OCI-LY7 (cell line): ENCODE measurements around the gene HSDL2.

ENCODE experiments used
- EZH2phosphoT487 ChIP-seq: fragments of 200-600 bp; sonication (generic); IDR thresholded peaks from 2 replicates; pipeline ENCODE4 v1.6.1; 2018; ENCODE audit warnings: low read depth, borderline replicate concordance, mild to moderate bottlenecking, mixed run types, antibody characterized with exemption, low read length, moderate library complexity, mixed read lengths
- TF ChIP-seq, protein P1 (sequence below): fragments of 200-600 bp; sonication (generic); conservative IDR thresholded peaks from 2 replicates; pipeline ENCODE4 v1.5.1; 2014; ENCODE audit warnings: mild to moderate bottlenecking, antibody characterized with exemption, low read length, moderate library complexity, mixed read lengths

DNA sequence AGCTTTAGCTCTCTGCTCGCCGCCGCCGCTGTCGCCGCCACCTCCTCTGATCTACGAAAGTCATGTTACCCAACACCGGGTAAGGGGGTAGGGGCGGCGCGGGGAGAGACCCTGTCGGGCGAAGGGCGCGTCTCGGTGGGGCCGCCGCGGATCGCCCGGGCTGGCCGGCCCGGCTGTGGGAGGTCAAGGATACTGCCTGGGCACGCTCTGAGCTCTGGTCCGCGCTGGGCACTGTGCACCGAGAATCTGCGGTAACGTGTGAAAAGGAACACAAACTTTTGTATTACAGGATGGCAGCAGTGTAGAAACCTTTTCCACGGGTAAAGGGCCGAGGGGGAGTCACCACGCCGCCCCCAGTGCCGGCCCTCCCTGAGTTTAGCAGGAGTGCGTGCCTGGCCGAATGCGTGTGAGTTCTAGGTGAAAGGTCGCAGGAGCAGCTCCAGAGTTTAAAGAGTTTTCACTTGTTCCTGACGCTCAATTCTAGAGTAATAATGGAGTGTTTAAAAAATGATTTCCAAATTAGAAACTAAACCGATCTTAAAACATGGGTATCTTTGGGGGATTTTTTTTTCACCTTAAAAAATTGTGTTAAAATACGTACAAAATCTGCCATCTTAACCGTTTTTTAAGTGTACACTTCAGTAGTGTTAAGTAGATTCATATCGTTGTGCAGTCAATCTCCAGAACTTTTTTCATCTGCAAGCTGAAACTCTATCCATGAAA is at the start of gene HSDL2:
- no peak for TF ChIP-seq EZH2phosphoT487
- TF ChIP-seq, protein P1, sequence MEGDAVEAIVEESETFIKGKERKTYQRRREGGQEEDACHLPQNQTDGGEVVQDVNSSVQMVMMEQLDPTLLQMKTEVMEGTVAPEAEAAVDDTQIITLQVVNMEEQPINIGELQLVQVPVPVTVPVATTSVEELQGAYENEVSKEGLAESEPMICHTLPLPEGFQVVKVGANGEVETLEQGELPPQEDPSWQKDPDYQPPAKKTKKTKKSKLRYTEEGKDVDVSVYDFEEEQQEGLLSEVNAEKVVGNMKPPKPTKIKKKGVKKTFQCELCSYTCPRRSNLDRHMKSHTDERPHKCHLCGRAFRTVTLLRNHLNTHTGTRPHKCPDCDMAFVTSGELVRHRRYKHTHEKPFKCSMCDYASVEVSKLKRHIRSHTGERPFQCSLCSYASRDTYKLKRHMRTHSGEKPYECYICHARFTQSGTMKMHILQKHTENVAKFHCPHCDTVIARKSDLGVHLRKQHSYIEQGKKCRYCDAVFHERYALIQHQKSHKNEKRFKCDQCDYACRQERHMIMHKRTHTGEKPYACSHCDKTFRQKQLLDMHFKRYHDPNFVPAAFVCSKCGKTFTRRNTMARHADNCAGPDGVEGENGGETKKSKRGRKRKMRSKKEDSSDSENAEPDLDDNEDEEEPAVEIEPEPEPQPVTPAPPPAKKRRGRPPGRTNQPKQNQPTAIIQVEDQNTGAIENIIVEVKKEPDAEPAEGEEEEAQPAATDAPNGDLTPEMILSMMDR = no peak
